Cardiac muscle cell (in vitro differentiated cells and primary cell): ENCODE data around the gene GAGE12J. TPM values are rescaled to one million over a fixed set of nuclear protein-coding genes. Genes with fewer than 3 reads are reported as not detected.
"Not testable (repeated sequence)": the region's sequence is repeated elsewhere in the genome, so short reads cannot be mapped to it uniquely, and the experiment has no call there.

Experiments used
- DNase-seq, 2 donors: peaks; one replicate each; pipeline versions ENCODE4 v3.0.0 to v3.0.0-alpha.2; 2010 to 2017; ENCODE audit warnings: low read depth in 1 of 2, low spot score in 1 of 2
- H3K27ac ChIP-seq: fragments of 200-600 bp; sonication (generic); 2 replicates; pipeline ENCODE4 v1.5.1; 2016
- H3K27me3 ChIP-seq: fragments of 200-600 bp; sonication (generic); 2 replicates; pipeline ENCODE4 v1.6.0; 2016; ENCODE audit warnings: control low read depth
- H3K36me3 ChIP-seq: fragments of 200-600 bp; sonication (generic); 2 replicates; pipeline ENCODE4 v1.5.1; 2016; ENCODE audit warnings: control low read depth
- H3K4me1 ChIP-seq: fragments of 200-600 bp; sonication (generic); 2 replicates; pipeline ENCODE4 v1.8.1; 2017; ENCODE audit warnings: low read depth, mild to moderate bottlenecking, mixed run types
- H3K4me3 ChIP-seq: fragments of 200-600 bp; sonication (generic); 2 replicates; pipeline ENCODE4 v1.5.1; 2016; ENCODE audit warnings: mild to moderate bottlenecking
- H3K9me3 ChIP-seq: fragments of 200-600 bp; sonication (generic); 2 replicates; pipeline ENCODE4 v1.5.1; 2017; ENCODE audit warnings: low read depth, mild to moderate bottlenecking, control low read depth
- polyA plus RNA-seq: library from polyadenylated mRNA; unstranded; fragments of >200 nt; fragmentation: Nextera tagmentation; extraction: Ambion mirVana; gene quantifications from 2 replicates; pipeline ENCODE4 v1.2.1, GENCODE V29; 2016
- total RNA-seq: library from RNA; depleted of rRNA; stranded (reverse); fragments of >200 nt; gene quantifications from 2 replicates; pipeline ENCODE4 v1.2.3, GENCODE V29; 2016
- TF ChIP-seq, protein P1 (sequence below): IDR thresholded peaks from 2 replicates; pipeline ENCODE4 v1.5.1; 2012; ENCODE audit warnings: low read depth, mild to moderate bottlenecking, low read length

The GAGE12J gene
- total and polyA plus RNA-seq, 2 experiments from 2014 or later = not detected

DNA sequence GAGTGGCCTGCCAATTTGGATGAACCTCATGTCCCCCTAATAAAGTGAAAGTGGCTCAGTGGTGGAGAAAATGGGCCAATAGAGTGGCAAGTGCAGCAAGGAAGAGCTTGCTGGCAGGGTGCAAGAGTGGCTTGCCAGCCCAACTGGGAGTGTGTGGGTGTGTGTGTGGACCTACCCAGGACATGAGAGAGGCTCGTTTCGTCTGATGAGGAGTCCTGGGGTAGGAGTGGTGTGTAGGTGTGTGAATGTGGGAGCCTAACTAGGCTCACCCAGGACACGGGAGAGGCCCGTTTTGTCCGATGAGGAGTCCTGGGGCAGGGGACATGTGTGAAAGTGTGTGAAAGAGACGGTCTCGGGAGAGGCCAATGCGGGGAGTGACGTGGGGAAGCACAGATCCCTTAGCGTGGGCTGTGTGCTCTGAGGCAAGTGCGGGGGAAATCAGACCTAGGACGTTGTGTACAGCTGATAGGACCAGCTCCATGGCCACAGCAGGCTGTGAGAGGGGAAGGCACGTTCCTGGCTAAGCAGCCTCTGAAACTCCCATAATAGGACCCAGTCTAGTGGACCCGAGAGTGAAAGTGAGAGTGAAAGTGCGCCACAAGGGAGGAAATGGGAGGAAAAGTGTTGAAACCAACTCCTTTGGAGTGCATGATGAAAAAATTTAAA lies 13.1 kb upstream of the GAGE12J start:
- no peak overlapping the region for H3K4me3 ChIP-seq
- H3K4me1 ChIP-seq = no peaks in the 10 kb centered on the region
- TF ChIP-seq, protein P1, sequence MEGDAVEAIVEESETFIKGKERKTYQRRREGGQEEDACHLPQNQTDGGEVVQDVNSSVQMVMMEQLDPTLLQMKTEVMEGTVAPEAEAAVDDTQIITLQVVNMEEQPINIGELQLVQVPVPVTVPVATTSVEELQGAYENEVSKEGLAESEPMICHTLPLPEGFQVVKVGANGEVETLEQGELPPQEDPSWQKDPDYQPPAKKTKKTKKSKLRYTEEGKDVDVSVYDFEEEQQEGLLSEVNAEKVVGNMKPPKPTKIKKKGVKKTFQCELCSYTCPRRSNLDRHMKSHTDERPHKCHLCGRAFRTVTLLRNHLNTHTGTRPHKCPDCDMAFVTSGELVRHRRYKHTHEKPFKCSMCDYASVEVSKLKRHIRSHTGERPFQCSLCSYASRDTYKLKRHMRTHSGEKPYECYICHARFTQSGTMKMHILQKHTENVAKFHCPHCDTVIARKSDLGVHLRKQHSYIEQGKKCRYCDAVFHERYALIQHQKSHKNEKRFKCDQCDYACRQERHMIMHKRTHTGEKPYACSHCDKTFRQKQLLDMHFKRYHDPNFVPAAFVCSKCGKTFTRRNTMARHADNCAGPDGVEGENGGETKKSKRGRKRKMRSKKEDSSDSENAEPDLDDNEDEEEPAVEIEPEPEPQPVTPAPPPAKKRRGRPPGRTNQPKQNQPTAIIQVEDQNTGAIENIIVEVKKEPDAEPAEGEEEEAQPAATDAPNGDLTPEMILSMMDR = no peak
- no peaks in the 10 kb centered on the region for H3K36me3 ChIP-seq
- H3K27ac ChIP-seq = no peak overlapping the region
- H3K27me3 ChIP-seq = no peaks in the 10 kb centered on the region
- H3K9me3 ChIP-seq = no peaks in the 10 kb centered on the region
- peak in 1 of 2 donors; percentile 55 for DNase-seq

DNA sequence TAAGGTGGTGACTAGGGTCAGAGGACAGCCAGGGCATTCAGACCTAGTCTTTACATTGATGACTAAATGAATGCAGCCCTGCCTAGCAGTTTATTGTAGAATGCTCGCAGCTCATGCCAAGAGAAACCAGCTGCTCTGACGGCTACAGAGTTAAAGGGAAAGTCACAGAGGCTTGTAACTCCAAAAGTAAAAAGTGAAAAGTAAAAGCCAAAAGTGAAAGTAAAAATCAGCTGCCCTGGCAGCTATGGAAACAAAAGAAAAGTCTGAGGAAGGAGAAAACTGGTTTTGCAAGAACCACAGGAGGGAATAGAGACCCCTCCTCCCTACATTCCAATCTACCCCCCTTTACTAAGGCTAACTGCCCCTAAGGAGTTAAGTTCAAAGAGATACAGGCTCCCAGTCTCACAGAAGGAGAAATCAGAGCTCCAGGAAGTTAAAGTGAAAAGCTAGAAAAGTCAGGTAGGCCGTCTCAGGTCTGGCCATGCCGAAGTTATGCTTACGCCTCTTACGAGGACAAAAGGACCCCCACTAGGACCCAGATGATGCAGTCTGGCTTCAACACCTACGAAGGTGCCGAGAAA lies 12.3 kb upstream of the GAGE12J start:
- H3K27me3 ChIP-seq = no peaks in the 10 kb centered on the region
- peak in 1 of 2 donors; percentile 44 for DNase-seq
- no peak overlapping the region for H3K4me3 ChIP-seq
- H3K9me3 ChIP-seq = no peaks in the 10 kb centered on the region
- H3K4me1 ChIP-seq = no peaks in the 10 kb centered on the region
- no peaks in the 10 kb centered on the region for H3K36me3 ChIP-seq
- TF ChIP-seq, protein P1 = no peak
- H3K27ac ChIP-seq = no peak overlapping the region

DNA sequence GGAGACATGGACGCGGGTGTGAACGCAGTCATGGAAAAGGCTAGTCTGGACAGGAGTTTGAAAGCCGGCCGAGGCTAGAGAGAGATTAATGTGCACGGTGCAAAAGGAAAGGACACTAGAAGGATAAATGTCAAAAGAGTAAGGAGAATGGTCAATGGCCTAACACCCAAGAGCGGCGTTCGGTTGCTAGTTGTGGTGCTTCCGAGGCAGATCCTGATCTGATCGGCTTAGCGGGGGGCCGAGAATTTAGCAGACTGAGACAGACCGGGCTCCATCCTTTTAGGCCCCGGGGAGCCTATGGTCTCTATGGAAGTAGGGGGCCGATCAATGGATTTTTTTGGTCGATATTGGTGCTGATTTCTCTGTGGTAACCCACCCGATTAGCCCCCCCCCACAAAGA lies 11.5 kb upstream of the GAGE12J start:
- TF ChIP-seq, protein P1 = no peak
- Histone ChIP-seq H3K27me3 (no peaks in the 10 kb centered on the region), H3K9me3 (no peaks in the 10 kb centered on the region), H3K4me1 (no peaks in the 10 kb centered on the region), H3K27ac (no peak overlapping the region), H3K4me3 (no peak overlapping the region), H3K36me3 (no peaks in the 10 kb centered on the region)
- DNase-seq = no peak

DNA sequence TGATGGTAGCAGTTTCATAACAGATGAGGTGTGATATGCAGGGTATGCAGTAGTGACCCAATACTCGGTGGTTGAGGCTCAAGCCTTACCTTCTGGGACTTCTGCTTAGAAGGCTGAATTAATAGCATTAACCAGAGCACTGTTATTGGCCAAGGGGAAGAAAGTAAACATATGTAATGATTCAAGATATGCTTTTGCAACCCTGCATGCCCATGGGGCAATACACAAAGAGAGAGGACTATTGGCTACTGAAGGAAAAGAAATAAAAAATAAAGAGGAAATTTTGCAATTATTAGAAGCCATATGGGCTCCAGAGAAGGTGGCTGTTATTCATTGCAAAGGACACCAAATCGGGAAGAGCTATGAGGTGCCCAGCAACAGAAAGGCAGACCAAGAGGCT lies 9.7 kb upstream of the GAGE12J start:
- Histone ChIP-seq H3K9me3 (no peaks in the 10 kb centered on the region), H3K36me3 (no peaks in the 10 kb centered on the region), H3K4me3 (no peak overlapping the region), H3K4me1 (no peaks in the 10 kb centered on the region), H3K27ac (no peak overlapping the region), H3K27me3 (no peaks in the 10 kb centered on the region)
- TF ChIP-seq, protein P1 = no peak
- DNase-seq = no peak

DNA sequence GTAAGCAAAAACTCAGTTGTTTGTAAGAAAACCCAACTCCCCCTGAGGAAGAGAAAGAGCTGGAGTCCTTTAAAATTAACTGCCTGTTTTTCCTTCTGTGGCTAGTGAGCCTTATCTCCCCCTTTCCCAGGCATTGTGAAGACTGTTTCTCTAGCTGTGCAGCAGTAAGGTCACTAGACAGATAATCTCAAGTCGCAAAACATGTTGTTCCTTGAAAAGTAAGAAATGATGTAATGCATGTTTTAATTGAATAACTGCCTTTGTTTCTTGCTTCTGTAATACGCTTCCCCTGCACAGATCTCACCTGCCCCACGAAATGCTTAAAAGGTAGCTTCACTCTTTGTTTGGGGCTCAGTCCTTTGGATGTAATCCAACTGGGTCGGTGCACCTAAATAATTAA lies 5.8 kb upstream of the GAGE12J start:
- TF ChIP-seq, protein P1 = no peak
- Histone ChIP-seq H3K27me3 (no peaks in the 10 kb centered on the region), H3K4me1 (no peaks in the 10 kb centered on the region), H3K4me3 (no peak overlapping the region), H3K36me3 (no peaks in the 10 kb centered on the region), H3K9me3 (no peaks in the 10 kb centered on the region), H3K27ac (no peak overlapping the region)
- no peak for DNase-seq

DNA sequence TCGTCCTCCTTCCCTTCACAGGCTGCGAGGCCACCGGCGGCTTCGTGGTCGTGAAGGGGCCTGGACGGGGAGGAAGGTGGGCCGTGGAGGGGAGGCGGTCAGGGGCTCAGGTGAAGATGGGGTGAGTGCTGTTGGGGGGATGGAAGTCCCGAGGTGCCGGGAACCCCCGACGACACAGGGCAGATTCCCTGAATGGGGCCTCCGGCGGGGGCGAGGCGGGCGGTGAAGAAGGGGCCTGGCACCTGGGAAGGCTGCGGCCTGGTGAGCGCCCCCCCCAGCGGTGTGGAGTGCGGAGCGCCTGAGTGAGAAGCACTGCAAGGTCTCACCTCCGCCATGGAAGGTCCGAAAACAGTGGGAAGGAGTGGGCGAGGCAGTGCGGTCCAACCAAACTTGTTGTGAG lies 429 bp downstream of the GAGE12J start:
- H3K36me3 ChIP-seq, H3K4me3 ChIP-seq, H3K27me3 ChIP-seq, H3K4me1 ChIP-seq, H3K9me3 ChIP-seq, DNase-seq, H3K27ac ChIP-seq: not testable (repeated sequence)

DNA sequence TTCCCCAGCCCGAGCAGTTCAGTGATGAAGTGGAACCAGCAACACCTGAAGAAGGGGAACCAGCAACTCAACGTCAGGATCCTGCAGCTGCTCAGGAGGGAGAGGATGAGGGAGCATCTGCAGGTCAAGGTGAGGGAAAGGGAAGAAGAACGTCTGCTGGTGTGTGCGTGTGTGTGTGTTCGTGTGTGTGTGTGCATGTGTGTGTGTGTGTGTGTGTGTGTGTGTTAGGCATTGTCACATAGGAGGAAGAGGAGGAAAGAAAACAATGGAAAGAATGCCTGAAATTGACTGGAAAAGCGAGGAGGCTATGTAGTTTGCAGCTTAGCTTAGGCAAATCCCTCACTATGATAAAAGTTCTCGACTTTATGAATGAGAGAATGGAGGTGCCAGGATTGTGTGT lies 1.9 kb downstream of the GAGE12J start:
- H3K36me3 ChIP-seq, H3K27me3 ChIP-seq, H3K27ac ChIP-seq, H3K4me1 ChIP-seq, H3K9me3 ChIP-seq, H3K4me3 ChIP-seq, DNase-seq: not testable (repeated sequence)

DNA sequence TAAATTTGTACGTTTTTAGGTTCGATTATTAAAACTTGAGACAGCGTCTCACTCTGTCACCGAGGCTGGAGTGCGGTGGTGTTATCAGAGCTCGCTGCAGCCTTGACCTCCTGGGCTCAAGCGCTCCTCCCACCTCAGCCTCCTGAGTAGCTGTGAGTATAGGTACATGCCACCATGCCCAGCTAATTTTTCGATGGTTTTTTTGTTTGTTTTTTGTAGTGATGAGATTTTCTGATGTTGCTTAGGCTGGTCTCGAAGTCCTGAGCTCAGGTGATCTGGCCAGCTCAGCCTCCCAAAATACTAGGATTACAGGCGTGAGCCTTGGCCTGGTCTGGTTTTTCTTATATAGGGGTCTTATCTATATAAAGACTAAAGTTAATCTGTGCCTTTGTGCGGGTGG lies 8.6 kb downstream of the GAGE12J start:
- H3K9me3 ChIP-seq, DNase-seq: not testable (repeated sequence)

DNA sequence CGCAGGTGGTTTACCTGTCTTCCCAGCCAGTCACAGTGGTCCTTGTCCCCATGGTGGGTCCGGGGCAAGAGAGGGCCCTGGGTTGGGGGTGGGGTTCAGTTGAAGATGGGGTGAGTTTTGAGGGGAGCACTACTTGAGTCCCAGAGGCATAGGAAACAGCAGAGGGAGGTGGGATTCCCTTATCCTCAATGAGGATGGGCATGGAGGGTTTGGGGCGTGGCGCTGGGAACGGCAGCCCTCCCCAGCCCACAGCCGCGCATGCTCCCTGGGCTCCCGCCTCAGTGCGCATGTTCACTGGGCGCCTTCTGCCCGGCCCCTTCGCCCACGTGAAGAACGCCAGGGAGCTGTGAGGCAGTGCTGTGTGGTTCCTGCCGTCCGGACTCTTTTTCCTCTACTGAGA lies 9.4 kb downstream of the GAGE12J start, which contains the start of gene GAGE13:
GAGE13 (plus strand) TSS at position 301 of the 400 bp plus-strand sequence. CDS start 1,156 bp downstream, outside the sequence.
- H3K9me3 ChIP-seq, H3K36me3 ChIP-seq, H3K27ac ChIP-seq, H3K4me3 ChIP-seq, H3K4me1 ChIP-seq, H3K27me3 ChIP-seq, DNase-seq: not testable (repeated sequence)

More for the DNA sequence above, 8.6 kb downstream of the GAGE12J start:
- H3K4me3 ChIP-seq, H3K36me3 ChIP-seq, H3K27me3 ChIP-seq, H3K4me1 ChIP-seq, H3K27ac ChIP-seq: not testable (repeated sequence)
